ENCODE results near the gene MAMLD1.

The MAMLD1 gene

DNA sequence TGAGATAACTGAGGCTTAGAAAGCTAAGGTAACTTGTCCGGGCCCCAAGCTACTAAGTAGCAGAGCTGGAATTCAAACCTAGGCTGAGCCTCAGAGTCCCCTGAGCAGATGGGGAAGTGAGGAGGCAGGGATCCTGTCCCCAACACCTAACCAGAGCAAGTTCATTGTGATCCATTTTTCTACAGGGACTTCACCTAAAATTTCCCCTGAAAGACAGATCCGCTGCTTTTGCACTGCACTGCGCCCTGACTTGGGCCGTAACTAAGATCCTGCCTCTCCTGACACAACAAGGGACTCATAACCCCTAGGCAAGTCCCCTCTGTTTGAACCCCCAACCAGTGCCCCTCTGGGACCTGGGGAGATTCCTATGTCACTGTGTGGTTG is 179.7 kb downstream of the MAMLD1 start:
- no peak for DNase-seq

DNA sequence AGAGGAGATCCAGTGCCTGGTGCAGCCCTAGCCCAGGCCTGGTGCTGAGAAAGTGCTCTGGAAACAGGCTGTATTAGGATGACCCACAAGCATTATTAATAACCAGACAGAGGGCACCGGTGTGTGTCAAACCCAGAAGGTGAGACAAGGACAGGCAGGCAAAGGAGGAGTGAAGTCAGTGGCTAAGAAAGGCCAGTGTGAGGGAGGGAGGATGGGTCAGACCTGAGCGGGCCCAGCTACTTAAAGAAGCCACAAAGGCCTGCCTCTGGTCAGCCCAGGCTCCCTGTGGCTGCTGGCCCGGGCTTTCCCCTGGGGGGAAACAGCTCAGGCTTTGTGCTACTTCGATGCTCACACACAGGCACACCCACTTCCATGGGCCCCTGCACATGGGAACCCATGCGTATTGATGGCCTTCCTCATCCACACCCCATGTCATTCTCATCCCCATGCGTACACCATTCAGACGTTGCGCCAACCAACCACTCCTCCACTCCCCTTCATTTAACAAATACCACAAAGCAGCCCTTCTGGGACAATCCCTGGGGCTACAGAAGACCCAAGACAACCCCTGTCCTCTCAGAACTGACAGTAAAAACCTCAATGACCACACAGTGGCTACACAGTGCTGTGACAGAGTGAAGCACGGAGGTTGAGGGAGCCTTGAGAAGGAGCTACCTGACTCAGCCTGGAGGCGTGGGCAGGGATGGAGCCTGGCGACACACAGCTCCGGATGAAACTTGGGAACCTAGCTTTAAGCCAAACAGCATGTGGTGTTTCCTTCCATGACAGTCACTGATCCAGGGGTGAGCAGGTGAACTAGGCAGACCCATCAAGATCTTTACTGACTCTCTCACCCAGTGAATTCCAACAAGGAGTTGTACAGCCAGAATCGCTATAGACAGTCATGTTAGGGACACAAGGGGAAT is 180.4 kb downstream of the MAMLD1 start:
- no peak for DNase-seq

DNA sequence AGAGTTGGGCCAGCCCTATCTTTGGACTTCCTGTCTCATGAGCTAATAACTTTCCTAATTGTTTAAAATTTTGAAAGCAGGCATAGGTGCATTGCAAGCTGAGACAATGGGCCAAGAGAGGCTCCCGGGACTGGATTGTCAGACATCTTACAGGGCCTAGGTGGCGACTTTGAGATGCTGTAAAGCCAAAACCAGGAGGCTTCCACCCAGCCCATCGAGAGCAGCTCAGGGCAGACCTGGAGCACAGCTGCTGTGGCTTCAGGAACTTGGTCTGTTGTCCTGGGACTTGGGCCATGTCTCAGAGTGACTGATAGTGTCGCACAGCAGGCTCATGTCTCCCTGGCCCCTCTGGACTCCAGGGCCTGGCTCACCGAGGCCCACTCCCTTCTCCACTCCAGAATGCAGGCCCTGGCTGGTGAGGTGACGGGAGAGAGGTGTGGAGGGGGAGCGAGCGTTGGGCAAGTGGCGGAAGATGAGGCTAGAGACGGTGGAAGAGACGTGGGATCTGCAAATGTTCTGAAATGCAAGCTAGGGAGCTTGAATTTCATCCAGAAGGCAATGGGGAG is 181.2 kb downstream of the MAMLD1 start:
- DNase-seq, result no peak

DNA sequence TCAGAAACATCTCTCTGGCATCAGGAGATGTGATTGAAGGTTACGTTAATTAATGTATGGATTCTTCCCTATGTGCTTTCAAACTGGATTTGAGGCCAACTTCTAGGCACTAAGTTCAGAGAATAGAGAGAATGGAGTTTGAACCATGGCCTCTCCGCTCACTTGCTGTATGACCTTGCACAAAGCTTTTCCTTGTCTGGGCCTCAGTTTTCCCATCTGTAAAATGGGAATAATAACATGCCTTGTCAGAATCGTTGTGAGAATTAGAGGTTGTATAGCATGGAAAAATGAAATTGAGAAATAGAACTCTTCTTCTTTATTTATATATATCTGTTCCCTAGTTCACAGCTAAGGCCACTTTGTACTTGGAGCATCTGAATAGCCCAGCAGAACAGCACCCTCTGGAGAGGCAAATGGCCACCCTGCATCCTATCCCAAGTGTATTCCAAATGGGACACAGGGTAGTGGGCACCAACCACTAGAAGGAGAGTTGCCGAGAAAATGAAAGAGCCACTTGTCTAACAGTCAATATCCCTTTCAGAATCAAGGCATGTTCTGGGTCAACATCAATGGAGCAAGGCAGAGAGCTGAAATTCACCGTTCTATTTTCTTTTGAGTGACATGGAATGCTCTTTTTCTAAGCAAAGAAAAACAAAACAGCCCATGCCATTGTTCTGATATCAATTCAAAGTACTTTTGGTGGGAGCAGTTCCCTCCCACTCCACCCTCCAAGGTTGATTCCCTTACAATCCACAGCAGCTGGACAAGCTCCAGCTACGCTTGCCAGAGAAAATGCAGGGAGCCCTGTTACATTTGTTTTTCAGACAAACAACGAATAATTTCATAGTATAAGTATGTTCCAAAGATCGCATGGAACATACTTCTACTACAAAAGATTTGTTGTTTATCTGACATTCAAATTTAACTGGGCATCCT is 182.0 kb downstream of the MAMLD1 start:
- no peak for DNase-seq

DNA sequence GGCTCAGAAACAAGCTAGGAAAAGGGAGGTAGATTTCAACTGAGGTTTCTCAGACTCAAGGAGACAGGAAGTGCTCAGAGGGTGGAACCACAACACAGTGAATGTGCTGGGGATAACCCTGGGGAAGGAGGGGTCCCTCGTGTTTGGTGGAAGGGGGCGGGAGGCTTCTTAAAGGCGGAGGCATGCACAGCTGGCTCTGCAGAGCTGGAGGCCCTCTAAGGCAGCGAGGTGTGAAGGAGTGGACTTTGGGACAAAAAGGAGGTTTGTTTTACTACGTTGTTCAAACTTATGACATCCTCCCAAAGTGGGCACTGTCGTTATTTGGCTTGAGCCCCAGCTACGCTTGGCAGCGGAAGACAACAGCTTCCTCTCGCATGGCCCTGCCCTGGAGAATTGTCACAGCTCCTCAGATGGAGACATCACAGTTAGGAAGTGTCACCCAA is 183.6 kb downstream of the MAMLD1 start:
- DNase-seq, result no peak

DNA sequence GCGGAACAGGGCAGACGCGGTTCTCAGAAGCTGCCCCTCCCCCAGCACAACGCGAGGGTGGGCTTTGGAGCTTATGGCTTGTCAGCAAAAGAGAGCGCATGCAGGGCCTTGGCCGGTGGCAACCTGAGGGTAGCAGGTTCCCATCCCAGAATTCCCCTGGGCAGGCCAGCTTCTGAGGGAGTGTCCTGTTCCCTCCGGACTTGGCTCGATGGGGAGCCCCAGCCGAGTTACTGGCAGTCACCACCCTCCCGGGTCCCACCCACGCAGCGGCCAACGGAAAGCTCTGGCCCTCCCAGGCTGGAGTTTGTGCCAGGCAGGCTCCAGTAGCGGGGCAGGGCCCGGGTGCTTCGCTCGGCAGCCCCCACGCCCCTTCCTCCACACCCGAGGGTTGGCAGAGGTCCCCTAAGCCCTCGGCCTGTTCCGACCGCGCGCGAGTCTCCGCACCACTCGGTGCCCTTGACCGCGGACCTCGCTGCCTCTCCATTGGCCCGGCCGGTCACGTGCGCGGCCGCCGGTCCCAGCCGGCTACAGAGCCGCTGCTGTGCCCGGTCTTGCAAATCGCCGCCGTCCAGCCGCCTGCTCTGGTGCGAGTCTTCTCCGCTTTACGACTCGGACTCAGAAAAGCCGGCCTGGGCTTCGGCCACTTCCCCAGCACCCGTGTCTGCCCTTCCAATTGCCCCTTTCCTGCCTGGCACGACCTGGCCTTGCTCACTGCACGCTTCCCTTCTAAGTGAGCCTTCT is 184.4 kb downstream of the MAMLD1 start:
- peak; percentile 55 for DNase-seq

DNA sequence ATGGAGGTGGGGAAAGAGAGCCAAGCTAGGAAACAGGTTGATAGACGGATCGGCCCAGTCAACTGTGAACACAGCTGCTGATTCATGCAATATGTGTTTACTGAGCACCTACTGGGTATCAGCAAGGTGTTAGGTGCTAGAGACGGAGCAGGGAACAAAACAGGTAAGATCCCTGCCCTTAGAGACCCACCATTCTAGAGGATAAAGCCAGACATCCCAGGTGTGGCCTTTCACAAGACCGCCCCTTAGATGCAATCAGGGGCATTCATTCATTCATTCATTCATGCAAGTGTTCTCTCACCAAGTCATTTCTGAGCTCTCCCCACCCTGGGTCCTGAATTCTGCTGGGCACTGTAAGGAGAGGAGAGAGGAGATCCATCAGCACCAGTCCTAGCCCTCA is 185.1 kb downstream of the MAMLD1 start:
- DNase-seq, result no peak

DNA sequence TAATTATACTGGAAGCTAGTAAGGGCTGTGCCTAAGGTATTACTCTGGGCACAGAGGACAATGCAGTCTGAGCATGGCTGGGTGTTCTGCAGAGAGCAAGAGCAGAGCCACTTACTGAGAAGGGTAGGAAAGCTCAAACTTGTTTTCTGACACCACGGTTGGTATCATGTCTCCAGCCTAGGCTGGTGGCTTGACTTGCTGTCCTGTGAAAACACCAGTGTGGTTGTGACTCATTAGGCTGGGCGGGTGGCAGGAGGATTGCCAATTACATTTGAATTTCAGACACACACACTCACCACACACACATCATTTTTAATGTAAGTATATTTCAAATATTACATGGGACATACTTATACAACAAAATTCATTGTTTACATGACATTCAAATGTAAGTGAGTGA is 185.6 kb downstream of the MAMLD1 start:
- DNase-seq, result no peak

DNA sequence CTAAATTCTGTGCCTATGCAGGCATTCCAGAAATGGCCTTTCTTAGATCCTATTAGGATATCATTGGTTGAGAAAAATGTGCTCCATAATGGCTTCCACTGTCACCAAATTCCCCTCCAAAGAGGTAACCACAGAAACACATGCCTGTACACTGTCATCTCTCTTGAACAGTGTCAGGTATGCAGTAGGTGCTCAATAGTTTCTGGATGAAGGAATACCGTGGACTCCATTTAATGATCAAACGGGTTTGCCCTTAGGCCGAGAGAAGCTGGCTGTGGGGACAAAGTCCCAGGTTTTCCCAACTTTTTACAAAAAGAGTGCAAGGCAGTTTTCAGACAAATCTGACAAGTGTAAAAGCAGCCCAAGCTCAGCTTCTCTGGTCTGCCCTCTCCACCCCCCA is 188.8 kb downstream of the MAMLD1 start:
- no peak for DNase-seq

DNA sequence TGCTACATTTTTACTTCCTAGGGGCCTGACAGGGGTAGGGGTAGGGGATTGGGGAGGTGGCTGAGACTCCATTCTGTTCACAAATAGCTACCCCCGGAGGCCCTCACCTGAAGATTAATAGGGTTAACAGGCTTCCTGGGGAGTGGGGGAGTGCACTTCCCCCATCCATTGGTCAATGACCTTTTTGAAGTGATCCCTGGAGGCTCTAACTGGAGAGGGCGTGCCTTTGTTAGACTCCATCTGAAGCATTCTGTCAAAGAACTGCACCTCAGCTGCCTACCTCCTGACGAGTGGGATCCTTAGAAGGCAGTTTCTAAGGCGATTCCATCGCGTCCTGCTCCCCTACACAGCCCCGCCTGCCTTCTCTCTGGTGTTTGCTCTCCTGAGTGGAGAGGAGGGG is 195.3 kb downstream of the MAMLD1 start:
- DNase-seq, result no peak
